HG02623 (cell line): ENCODE measurements around the gene SPOPL.

ENCODE experiments used
- ATAC-seq: cut with Tn5 transposase; IDR thresholded peaks from one replicate; pipeline ENCODE4 v1.9.1; 2021; ENCODE audit warnings: moderate library complexity; ENCODE audit not compliant: unreplicated experiment

The SPOPL gene

GRCh38 chr2:138596403-138596802 lies 94.8 kb downstream of the SPOPL start:
- ATAC-seq: no peak

GRCh38 chr2:138600732-138601457 lies 99.3 kb downstream of the SPOPL start:
- no peak for ATAC-seq

GRCh38 chr2:138601458-138602165 lies 100.0 kb downstream of the SPOPL start:
- ATAC-seq: no peak

- no peak for ATAC-seq
Measured at GRCh38 chr2:138602166-138602460, 100.5 kb downstream of the SPOPL start.

- no peak for ATAC-seq
Measured at GRCh38 chr2:138607746-138608145, 106.2 kb downstream of the SPOPL start.

- no peak for ATAC-seq
Measured at GRCh38 chr2:138609446-138609845, 107.9 kb downstream of the SPOPL start.

- no peak for ATAC-seq
Measured at GRCh38 chr2:138610201-138610953, 108.8 kb downstream of the SPOPL start.

- no peak for ATAC-seq
Measured at GRCh38 chr2:138615257-138615656, 113.7 kb downstream of the SPOPL start.

- ATAC-seq: no peak
Measured at GRCh38 chr2:138617026-138617425, 115.5 kb downstream of the SPOPL start.

- no peak for ATAC-seq
Measured at GRCh38 chr2:138618971-138619370, 117.4 kb downstream of the SPOPL start.

- ATAC-seq: no peak
Measured at GRCh38 chr2:138620431-138620830, 118.9 kb downstream of the SPOPL start.

GRCh38 chr2:138621139-138621538 lies 119.6 kb downstream of the SPOPL start:
- no peak for ATAC-seq

GRCh38 chr2:138622613-138623012 lies 121.0 kb downstream of the SPOPL start:
- ATAC-seq: no peak
